HG02852 (cell line): ENCODE results near the gene PHLDA3.
"Not testable (repeated sequence)": the region's sequence is repeated elsewhere in the genome, so short reads cannot be mapped to it uniquely, and the experiment has no call there.

ENCODE experiments used
- ATAC-seq: cut with Tn5 transposase; IDR thresholded peaks from one replicate; pipeline ENCODE4 v1.9.1; 2021; ENCODE audit warnings: mild to moderate bottlenecking, moderate library complexity; ENCODE audit not compliant: unreplicated experiment

PHLDA3 gene

DNA sequence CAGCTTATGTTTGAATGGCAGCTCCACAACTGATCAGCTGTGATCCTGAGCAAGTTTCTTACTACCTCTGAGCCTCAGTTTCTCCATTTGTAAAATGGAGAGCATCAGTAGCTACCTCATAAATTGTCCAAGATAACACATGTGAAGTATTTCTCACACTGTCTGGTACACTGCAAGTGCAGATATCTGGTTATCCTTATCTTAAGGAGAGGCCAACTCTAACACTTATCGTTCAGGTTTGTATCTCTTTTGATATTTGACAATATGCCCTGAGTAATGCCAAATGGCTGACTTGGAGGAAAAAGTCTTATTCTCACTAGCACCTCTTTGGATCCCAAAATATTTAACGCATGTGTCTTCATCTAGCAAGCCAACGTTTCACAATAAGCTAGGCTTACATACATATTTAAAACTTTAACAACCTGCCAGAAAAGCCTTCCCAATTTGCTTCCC, 35.2 kb upstream of the PHLDA3 start:
- no peak for ATAC-seq

DNA sequence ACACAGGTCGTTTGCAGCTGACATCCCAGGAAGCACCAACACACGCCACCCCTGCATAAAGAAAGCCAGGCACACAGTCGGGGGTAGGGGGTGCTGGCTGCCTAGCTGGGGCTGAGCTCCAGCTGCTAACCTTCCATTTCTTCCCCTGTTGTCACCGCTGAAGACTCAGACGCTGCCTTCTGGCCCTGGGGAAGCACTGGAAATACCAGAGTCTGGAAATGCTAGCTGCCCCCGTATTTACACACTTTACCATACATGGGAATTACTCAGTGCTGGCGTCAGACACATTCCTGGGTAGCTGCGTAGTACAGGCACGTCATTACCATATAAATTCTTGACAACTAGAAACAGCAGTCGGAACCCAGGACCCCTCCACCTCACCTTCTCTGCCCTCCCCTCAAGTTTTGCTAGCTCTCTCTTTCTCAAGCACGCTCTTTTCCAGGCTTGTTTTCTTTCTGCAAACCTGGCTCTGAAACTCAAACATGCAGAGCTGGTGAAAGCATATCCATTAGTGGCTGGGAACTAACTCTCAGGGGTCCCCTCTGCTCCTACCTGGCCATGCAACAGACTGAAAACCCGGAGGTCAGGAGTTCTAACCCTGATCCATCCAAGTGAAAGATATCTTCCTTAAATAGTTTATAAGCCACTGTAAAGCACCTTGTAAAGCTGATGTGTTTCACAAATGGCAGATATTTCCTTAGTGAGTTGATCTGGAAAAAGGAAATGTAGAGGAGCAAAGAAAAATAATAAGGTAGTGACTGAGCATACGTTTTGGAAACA, 34.6 kb upstream of the PHLDA3 start:
- no peak for ATAC-seq

- ATAC-seq: no peak
Measured at GRCh38 chr1:201502511-201502857, 33.5 kb upstream of the PHLDA3 start.

GRCh38 chr1:201501812-201502510, 33.0 kb upstream of the PHLDA3 start:
- ATAC-seq: no peak

DNA sequence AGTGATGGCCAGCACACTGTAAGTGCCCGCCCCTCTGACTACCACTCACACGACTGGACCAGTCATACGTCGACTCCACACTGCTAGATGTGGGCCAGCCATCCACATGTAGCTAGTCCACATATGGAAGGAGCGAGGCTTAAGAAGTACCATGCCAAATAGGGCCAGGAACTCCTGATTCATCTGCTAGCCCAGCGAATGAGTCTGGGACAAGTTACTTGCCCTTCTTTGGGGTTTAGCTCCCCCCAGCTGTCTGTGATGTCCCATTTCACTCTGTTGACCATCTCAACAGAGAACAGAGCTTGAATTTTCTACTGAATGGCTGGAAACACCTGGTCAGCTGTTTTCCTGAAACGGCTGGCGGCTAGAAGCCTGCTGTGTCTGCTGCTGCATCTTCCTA, 32.2 kb upstream of the PHLDA3 start:
- ATAC-seq: no peak

GRCh38 chr1:201500670-201501120, 31.7 kb upstream of the PHLDA3 start:
- no peak for ATAC-seq

- ATAC-seq: no peak
Measured at GRCh38 chr1:201499795-201500669, 31.0 kb upstream of the PHLDA3 start.

DNA sequence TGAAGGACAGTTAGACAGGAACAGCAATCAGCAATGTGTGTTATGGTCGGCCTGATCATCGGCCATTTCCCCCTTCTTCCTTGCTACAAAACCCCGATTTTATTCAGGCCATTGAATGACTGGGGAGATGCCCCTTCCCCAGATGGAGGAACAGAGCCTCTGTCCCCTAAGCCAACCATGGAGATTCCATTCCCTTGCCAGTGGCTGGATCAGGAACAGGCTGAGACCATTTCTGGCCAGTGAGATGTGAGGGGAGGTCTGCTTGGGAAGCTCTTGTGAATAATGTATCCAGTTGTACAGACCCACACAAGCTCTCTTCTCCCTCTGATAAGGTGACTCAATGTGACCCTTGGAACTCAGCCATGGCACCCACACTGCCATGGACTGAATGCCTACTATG, 30.2 kb upstream of the PHLDA3 start:
- ATAC-seq: no peak

GRCh38 chr1:201498621-201499020, 29.6 kb upstream of the PHLDA3 start:
- ATAC-seq: no peak

DNA sequence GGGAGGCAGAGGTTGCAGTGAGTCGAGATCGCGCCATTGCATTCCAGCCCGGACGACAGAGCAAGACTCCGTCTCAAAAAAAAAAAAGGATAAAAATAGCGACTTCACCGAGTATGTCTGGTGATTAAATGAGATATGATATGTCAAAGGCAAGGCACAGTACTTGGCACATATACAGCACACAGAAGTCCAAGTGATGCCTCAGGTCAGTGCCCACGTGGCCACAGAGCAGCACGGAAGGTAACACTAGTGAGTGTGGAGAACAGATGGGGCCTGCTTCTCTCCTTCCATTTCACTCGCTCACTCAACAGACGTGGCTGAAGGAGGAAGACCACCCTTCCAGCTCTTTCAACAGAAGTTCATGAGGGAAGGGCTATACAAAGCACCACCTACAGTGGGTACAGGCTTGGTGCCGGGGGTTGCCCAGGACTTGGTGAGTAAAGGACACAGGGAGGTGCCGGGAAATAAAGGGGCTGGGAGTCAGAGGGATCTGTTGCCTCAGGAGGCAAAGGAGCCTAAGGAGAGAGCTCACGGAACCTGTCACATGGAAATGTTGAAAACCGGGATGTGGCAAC, 29.0 kb upstream of the PHLDA3 start:
- ATAC-seq: no peak

DNA sequence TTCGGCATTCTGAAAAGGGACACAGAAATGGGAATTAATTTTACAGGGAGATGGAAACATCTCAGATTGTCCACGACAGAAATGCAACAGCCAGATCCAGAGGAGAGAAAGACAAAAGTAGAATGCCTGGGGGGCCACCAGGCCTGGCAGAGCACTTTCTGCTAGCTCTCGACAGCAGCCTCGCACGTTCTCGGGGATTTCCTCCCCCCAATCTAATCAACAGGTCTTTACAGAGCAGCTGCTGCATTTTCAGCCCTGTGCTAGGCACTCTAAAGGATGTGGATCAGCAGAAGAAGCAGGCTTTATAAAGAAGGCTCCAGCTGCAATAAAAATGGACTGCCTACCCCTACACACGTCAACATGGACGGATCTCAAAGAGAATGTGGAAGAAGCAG, 27.3 kb upstream of the PHLDA3 start:
- ATAC-seq: no peak

- no peak for ATAC-seq
Measured at GRCh38 chr1:201495551-201496295, 26.7 kb upstream of the PHLDA3 start.

DNA sequence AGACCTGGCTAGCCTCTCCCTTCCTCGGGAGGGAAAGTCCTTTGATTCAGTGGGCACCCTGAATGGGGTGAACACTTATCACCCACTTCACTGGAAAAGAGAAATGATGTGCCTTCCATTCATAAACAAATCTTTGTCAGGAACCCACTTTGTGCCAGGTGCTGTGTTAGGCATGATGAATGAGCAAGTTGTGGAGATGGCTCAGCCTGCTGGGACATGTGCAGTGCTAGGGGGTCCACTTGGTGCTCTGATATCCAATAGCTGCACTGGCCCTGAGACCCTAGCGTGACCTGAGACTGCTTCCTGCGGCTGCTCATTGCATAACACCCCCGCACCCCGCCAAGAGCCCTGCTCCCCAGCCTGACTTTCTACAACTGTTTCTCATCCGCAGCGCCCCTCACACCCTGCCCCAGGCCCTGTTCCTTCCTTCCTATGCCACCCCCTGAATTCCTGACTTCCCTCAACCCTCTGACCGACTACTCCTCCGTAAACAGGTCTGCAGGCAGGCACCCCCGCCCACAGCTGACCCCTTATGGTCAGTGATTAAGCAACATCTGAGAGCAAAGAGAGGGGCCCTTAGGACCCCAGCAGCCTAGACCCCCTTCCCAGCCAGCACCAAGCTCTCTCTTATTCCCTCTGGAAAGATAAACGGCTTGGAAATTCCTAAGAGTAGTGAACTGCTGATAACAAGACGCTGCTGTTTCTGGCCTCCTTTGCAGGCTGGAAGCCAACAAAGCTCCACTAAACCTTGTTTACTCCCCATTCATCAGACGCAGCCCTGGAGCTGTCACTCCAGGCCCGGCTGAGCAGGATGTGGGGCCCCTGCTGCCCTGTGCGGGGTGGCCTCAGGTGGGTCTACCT, 25.0 kb upstream of the PHLDA3 start:
- no peak for ATAC-seq

DNA sequence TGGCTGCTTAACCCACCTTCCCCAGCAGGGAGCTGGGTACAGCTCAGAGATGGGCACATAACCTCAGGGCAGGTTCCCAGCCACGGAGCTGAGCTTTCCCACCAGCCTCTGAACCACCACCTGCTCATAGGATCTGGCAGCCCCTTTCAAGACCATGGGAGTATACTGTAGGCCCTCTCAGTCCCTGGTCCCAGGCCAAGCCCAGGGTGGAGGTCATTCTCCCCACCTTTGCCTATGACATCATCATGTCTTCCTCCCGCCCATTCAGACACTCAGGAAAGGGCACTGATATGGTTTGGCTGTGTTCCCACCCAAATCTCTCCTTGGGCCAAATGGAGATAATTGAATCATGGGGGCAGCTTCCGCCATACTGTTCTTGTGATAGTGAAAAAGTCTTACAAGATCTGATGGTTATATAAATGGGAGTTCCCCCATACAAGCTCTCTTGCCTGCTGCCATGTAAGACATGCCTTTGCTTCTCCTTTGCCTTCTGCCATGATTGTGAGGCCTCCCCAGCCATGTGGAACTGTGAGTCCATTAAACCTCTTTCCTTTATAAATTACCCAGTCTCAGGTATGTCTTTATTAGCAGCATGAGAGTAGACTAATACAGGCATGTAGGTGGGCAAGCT, 24.2 kb upstream of the PHLDA3 start:
- not testable (repeated sequence) for ATAC-seq

- ATAC-seq: no peak
Measured at GRCh38 chr1:201491896-201492511, 23.0 kb upstream of the PHLDA3 start.

DNA sequence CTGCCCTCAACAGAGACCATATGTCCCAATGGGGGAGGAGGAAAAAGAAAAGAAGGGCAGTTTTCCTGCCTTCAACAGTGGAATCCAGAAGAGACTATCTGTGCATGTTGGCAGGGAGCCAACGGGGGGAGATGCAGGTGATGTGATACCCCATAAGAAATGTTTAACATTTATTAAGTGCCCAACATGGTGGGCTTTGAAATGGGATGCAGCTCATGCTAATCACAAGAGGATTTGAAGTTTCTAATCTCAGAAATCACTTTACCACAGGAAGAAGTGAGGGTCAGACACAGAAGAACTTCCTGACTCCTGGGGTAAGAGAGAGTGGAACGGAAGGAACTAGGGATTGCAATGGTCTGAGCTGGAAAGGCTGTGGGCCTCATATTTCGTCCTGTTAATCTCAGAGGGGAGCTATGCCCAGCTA, 21.7 kb upstream of the PHLDA3 start:
- no peak for ATAC-seq

- no peak for ATAC-seq
Measured at GRCh38 chr1:201489643-201490261, 20.8 kb upstream of the PHLDA3 start.
